WTC11 (cell line): ENCODE measurements around the gene WNT3A.

Experiments
- ATF1 ChIP-seq: sonication (generic); formaldehyde crosslinking; IDR thresholded peaks from 2 replicates; pipeline ENCODE4 v1.8.1; 2023; ENCODE audit warnings: mild to moderate bottlenecking, moderate library complexity, missing genetic modification reagents
- CREB1 ChIP-seq: sonication (generic); formaldehyde crosslinking; IDR thresholded peaks from 2 replicates; pipeline ENCODE4 v1.8.0; 2023; ENCODE audit warnings: mild to moderate bottlenecking, missing genetic modification reagents
- NFE2L1 ChIP-seq: sonication (generic); formaldehyde crosslinking; IDR thresholded peaks from 2 replicates; pipeline ENCODE4 v1.8.1; 2023; ENCODE audit warnings: missing genetic modification reagents
- NR3C1 ChIP-seq: sonication (generic); formaldehyde crosslinking; conservative IDR thresholded peaks from 2 replicates; pipeline ENCODE4 v1.8.1; 2023; ENCODE audit warnings: low read depth, mild to moderate bottlenecking, missing genetic modification reagents
- TEAD1 ChIP-seq: sonication (generic); formaldehyde crosslinking; IDR thresholded peaks from 2 replicates; pipeline ENCODE4 v1.8.0; 2022; ENCODE audit warnings: mild to moderate bottlenecking, missing genetic modification reagents
- TP53 ChIP-seq: sonication (generic); formaldehyde crosslinking; IDR thresholded peaks from 2 replicates; pipeline ENCODE4 v1.8.1; 2023; ENCODE audit warnings: mild to moderate bottlenecking, missing genetic modification reagents
- ZNF121 ChIP-seq: sonication (generic); formaldehyde crosslinking; IDR thresholded peaks from 2 replicates; pipeline ENCODE4 v1.8.0; 2023; ENCODE audit warnings: missing genetic modification reagents
- ZNF396 ChIP-seq: fragments of 250-450 bp; sonication (Bioruptor Pico); IDR thresholded peaks from 2 replicates; pipeline ENCODE4 v1.8.0; 2021; ENCODE audit warnings: mild to moderate bottlenecking, moderate library complexity, borderline replicate concordance
- TF ChIP-seq, protein P1 (sequence below): sonication (generic); formaldehyde crosslinking; IDR thresholded peaks from 2 replicates; pipeline ENCODE4 v1.8.0; 2022; ENCODE audit warnings: mild to moderate bottlenecking, missing genetic modification reagents
- TF ChIP-seq, protein P2 (sequence below): fragments of 200-600 bp; IDR thresholded peaks from 2 replicates; pipeline ENCODE4 v1.8.0; 2022; ENCODE audit warnings: antibody characterized with exemption

DNA sequence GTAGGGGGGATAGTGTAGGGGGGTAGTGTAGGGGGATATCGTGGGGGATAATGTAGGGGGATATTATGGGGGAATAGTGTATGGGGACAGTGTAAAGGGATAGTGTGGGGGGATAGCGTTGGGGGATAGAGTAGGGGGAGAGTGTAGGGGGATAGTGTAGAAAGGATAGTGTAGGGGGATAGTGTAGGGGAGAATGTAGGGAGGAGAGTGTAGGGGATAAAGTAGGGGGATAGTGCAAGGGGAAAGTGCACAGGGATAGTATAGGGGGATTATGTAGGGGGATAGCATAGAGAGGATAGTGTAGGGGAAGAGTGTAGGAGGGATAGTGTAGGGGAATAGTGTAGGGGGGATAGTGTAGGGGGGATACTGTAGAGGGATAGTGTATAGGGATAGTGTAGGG is 63.4 kb downstream of the WNT3A start:
- TF ChIP-seq, protein P1, sequence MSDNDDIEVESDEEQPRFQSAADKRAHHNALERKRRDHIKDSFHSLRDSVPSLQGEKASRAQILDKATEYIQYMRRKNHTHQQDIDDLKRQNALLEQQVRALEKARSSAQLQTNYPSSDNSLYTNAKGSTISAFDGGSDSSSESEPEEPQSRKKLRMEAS (CRISPR knock-in tag), result no peak
- TF ChIP-seq, protein P2, sequence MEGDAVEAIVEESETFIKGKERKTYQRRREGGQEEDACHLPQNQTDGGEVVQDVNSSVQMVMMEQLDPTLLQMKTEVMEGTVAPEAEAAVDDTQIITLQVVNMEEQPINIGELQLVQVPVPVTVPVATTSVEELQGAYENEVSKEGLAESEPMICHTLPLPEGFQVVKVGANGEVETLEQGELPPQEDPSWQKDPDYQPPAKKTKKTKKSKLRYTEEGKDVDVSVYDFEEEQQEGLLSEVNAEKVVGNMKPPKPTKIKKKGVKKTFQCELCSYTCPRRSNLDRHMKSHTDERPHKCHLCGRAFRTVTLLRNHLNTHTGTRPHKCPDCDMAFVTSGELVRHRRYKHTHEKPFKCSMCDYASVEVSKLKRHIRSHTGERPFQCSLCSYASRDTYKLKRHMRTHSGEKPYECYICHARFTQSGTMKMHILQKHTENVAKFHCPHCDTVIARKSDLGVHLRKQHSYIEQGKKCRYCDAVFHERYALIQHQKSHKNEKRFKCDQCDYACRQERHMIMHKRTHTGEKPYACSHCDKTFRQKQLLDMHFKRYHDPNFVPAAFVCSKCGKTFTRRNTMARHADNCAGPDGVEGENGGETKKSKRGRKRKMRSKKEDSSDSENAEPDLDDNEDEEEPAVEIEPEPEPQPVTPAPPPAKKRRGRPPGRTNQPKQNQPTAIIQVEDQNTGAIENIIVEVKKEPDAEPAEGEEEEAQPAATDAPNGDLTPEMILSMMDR, result no peak
- TF ChIP-seq ZNF396 (CRISPR knock-in tag) (no peak), NR3C1 (no peak), TEAD1 (CRISPR knock-in tag) (no peak), NFE2L1 (CRISPR knock-in tag) (no peak), TP53 (no peak), ATF1 (no peak), CREB1 (CRISPR knock-in tag) (no peak), ZNF121 (CRISPR knock-in tag) (no peak)
